Vagina (tissue), 2 donors: ENCODE data around the gene SNX7.

Experiments
- POLR2A ChIP-seq, 2 donors: fragments of 450-650 bp; IDR thresholded peaks; one replicate each; pipeline ENCODE4 v1.6.1; 2017; ENCODE audit warnings: antibody characterized with exemption in 2 of 2, mild to moderate bottlenecking in 2 of 2, moderate library complexity in 2 of 2
- TF ChIP-seq, protein P1 (sequence below), 3 experiments: fragments of 450-650 bp in 2 of 3; fragments of 200-600 bp in 1 of 3; sonication (generic) in 1 of 3; IDR thresholded peaks; one replicate each; pipeline ENCODE4 v1.5.1; 2017 to 2019; ENCODE audit warnings: antibody characterized with exemption in 3 of 3, mild to moderate bottlenecking in 2 of 3, moderate library complexity in 2 of 3

DNA sequence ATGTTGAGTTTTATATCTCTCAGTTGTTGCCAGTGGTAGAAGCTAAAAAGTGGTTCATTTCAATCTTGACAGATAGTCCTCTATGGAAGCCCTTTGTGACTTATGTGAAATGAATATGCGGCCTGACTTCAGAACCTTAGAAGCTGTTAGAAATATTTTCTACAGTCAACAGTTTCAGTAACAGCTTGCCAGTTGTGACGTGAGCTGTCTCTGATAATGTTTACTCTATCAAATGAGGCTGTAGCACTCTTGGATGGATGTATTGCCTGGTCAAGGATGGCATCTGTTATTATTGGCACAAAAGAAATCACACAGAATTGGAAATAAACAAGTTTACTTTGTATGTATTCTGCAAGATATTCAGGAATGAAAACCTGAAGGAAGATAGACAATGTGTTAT lies 31.9 kb downstream of the SNX7 start:
- no peak for TF ChIP-seq POLR2A (IDR thresholded peaks at IDR 0.05)
- TF ChIP-seq, protein P1, sequence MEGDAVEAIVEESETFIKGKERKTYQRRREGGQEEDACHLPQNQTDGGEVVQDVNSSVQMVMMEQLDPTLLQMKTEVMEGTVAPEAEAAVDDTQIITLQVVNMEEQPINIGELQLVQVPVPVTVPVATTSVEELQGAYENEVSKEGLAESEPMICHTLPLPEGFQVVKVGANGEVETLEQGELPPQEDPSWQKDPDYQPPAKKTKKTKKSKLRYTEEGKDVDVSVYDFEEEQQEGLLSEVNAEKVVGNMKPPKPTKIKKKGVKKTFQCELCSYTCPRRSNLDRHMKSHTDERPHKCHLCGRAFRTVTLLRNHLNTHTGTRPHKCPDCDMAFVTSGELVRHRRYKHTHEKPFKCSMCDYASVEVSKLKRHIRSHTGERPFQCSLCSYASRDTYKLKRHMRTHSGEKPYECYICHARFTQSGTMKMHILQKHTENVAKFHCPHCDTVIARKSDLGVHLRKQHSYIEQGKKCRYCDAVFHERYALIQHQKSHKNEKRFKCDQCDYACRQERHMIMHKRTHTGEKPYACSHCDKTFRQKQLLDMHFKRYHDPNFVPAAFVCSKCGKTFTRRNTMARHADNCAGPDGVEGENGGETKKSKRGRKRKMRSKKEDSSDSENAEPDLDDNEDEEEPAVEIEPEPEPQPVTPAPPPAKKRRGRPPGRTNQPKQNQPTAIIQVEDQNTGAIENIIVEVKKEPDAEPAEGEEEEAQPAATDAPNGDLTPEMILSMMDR (IDR thresholded peaks at IDR 0.05) = no peak
